PC-3 (cell line): ENCODE measurements around the gene ISL1. TPM values are rescaled to one million over a fixed set of nuclear protein-coding genes. Genes with fewer than 3 reads are reported as not detected.

ENCODE experiments used
- ATAC-seq: fragments of 200-7000 bp; cut with Tn5 transposase; 2 replicates; pipeline ENCODE4 v1.9.1; 2020; ENCODE audit warnings: mild to moderate bottlenecking, moderate library complexity
- BruUV-seq: library from RNA; stranded (reverse); fragments of 400-500 nt; replicated peaks from 2 replicates; lab custom pipeline; 2021; lab: Mats Ljungman, UMichigan
- CTCF ChIA-PET: fragments of 300-600 bp; sonication (Branson Sonifier 250); formaldehyde crosslinking; loops from one replicate; lab custom pipeline; 2022; ENCODE audit warnings: antibody characterized with exemption; lab: Charles Lee
- POLR2A ChIA-PET: fragments of 300-600 bp; sonication (Branson Sonifier 250); formaldehyde crosslinking; loops from one replicate; lab custom pipeline; 2022; ENCODE audit warnings: antibody characterized with exemption; ENCODE audit not compliant: unreplicated experiment; lab: Charles Lee
- DNase-seq: peaks from one replicate; pipeline ENCODE4 v3.0.0-alpha.2; 2015
- H2AFZ ChIP-seq: fragments of 300-600 bp; sonication (generic); 2 replicates; pipeline ENCODE4 v1.6.0; 2016; ENCODE audit warnings: antibody characterized with exemption, low read length
- H3F3A ChIP-seq: fragments of 300-600 bp; sonication (generic); one replicate; pipeline ENCODE4 v1.6.0; 2017; ENCODE audit warnings: antibody characterized with exemption, low read length, control low read depth, mild to moderate bottlenecking; ENCODE audit not compliant: unreplicated experiment
- H3K27ac ChIP-seq: fragments of 300-600 bp; sonication (generic); 2 replicates; pipeline ENCODE4 v1.5.1; 2016; ENCODE audit warnings: mild to moderate bottlenecking, low read length
- H3K27me3 ChIP-seq: fragments of 300-600 bp; sonication (generic); 2 replicates; pipeline ENCODE4 v1.6.1; 2016; ENCODE audit warnings: low read length, mixed read lengths
- H3K36me3 ChIP-seq: fragments of 300-600 bp; sonication (generic); 2 replicates; pipeline ENCODE4 v1.6.1; 2016; ENCODE audit warnings: low read depth, mixed run types, low read length, mixed read lengths
- H3K4me1 ChIP-seq: fragments of 300-600 bp; sonication (generic); 2 replicates; pipeline ENCODE4 v1.5.1; 2016; ENCODE audit warnings: low read length; ENCODE audit not compliant: insufficient read depth
- H3K4me2 ChIP-seq: fragments of 300-600 bp; sonication (generic); 2 replicates; pipeline ENCODE4 v1.6.0; 2016; ENCODE audit warnings: low read length
- H3K4me3 ChIP-seq: fragments of 300-600 bp; sonication (generic); 2 replicates; pipeline ENCODE4 v1.5.1; 2016; ENCODE audit warnings: mild to moderate bottlenecking, low read length, mixed read lengths
- H3K79me2 ChIP-seq: fragments of 300-600 bp; sonication (generic); 2 replicates; pipeline ENCODE4 v1.6.1; 2017; ENCODE audit warnings: low read length, mixed read lengths
- H3K9ac ChIP-seq: fragments of 300-600 bp; sonication (generic); 2 replicates; pipeline ENCODE4 v1.6.0; 2016; ENCODE audit warnings: mild to moderate bottlenecking, low read length
- H3K9me2 ChIP-seq: fragments of 300-600 bp; sonication (generic); replicated peaks from 2 replicates; pipeline ENCODE4 v1.6.1; 2016; ENCODE audit warnings: mixed run types, low read length, mixed read lengths
- H3K9me3 ChIP-seq: fragments of 300-600 bp; sonication (generic); 2 replicates; pipeline ENCODE4 v1.6.1; 2016; ENCODE audit warnings: low read length, mixed read lengths
- H4K20me1 ChIP-seq: fragments of 300-600 bp; sonication (generic); 2 replicates; pipeline ENCODE4 v1.6.1; 2016; ENCODE audit warnings: low read length, mixed read lengths
- EZH2 ChIP-seq: fragments of 300-600 bp; sonication (generic); IDR thresholded peaks from one replicate; pipeline ENCODE4 v1.6.1; 2017; ENCODE audit warnings: antibody characterized with exemption, mild to moderate bottlenecking, low read length; ENCODE audit not compliant: unreplicated experiment
- EZH2phosphoT487 ChIP-seq: fragments of 300-600 bp; sonication (generic); IDR thresholded peaks from 2 replicates; pipeline ENCODE4 v1.6.1; 2018; ENCODE audit warnings: mild to moderate bottlenecking, antibody characterized with exemption, low read length, borderline replicate concordance
- intact Hi-C: fragments of 100-400 bp; cut with micrococcal nuclease; formaldehyde crosslinking; loops from 2 replicates; pipeline ENCODE4 v1.9.0; 2023
- total RNA-seq: library from RNA; depleted of rRNA; stranded (reverse); fragments of >200 nt; gene quantifications from 2 replicates; pipeline ENCODE4 v1.2.3, GENCODE V29; 2014
- TF ChIP-seq, protein P1 (sequence below): fragments of 300-600 bp; sonication (generic); conservative IDR thresholded peaks from 2 replicates; pipeline ENCODE4 v1.5.1; 2017; ENCODE audit warnings: antibody characterized with exemption, low read depth, mild to moderate bottlenecking, low read length

ISL1 gene
- total RNA-seq, 1 experiment from 2014 or later = 1.5 TPM

GRCh38 chr5:51394609-51395008 lies 11.4 kb downstream of the ISL1 start:
- Histone ChIP-seq H3K4me2 (no peak overlapping the region), H3K9me2 (no peaks in the 10 kb centered on the region), H3K27me3 (no peaks in the 10 kb centered on the region), H3K79me2 (no peaks in the 10 kb centered on the region), H2AFZ (no peak overlapping the region), H3F3A (no peaks in the 10 kb centered on the region), H3K9me3 (no peaks in the 10 kb centered on the region), H3K4me3 (no peak overlapping the region), H3K9ac (no peak overlapping the region), H3K4me1 (peaks cover 29% of the 10 kb centered on the region), H3K36me3 (no peaks in the 10 kb centered on the region; the same call in 1 of the 2 replicates), H3K27ac (no peak overlapping the region), H4K20me1 (no peaks in the 10 kb centered on the region)
- TF ChIP-seq EZH2phosphoT487 (no peak), EZH2 (no peak)
- TF ChIP-seq, protein P1, sequence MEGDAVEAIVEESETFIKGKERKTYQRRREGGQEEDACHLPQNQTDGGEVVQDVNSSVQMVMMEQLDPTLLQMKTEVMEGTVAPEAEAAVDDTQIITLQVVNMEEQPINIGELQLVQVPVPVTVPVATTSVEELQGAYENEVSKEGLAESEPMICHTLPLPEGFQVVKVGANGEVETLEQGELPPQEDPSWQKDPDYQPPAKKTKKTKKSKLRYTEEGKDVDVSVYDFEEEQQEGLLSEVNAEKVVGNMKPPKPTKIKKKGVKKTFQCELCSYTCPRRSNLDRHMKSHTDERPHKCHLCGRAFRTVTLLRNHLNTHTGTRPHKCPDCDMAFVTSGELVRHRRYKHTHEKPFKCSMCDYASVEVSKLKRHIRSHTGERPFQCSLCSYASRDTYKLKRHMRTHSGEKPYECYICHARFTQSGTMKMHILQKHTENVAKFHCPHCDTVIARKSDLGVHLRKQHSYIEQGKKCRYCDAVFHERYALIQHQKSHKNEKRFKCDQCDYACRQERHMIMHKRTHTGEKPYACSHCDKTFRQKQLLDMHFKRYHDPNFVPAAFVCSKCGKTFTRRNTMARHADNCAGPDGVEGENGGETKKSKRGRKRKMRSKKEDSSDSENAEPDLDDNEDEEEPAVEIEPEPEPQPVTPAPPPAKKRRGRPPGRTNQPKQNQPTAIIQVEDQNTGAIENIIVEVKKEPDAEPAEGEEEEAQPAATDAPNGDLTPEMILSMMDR = no peak
- POLR2A ChIA-PET = no interaction called here
- CTCF ChIA-PET = no interaction called here
- ATAC-seq (no peak), DNase-seq (no peak)
- BruUV-seq = no TSS peak
- intact Hi-C loops = no loop called here

DNA sequence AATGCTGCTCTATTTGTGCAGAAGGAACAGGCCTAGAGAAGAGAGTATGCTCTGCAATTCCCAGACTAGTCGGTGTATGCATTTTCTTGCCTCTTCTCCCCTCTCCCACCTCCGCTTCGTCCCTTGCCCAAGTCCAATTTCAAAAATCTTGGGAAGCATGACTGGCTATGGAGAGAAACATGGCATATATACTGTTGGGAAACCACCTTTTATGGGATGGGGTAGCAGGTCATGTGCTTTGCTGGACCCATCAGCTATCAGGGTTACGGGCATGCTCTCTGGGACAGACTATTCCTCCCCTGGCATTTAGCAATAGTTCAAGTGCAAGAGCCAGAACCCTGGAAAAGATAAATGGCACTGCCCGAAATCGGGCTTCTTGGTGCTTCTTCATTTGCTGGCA lies 12.0 kb downstream of the ISL1 start:
- DNase-seq = no peak
- Histone ChIP-seq H3K4me1 (peaks cover 29% of the 10 kb centered on the region), H3F3A (no peaks in the 10 kb centered on the region), H3K27me3 (no peaks in the 10 kb centered on the region), H3K79me2 (no peaks in the 10 kb centered on the region), H3K4me3 (no peak overlapping the region), H3K36me3 (no peaks in the 10 kb centered on the region; the same call in 1 of the 2 replicates), H3K9me3 (no peaks in the 10 kb centered on the region), H2AFZ (no peak overlapping the region), H3K4me2 (no peak overlapping the region), H3K9me2 (no peaks in the 10 kb centered on the region), H3K9ac (no peak overlapping the region), H3K27ac (no peak overlapping the region), H4K20me1 (no peaks in the 10 kb centered on the region)
- BruUV-seq = no TSS peak
- ATAC-seq = no peak
- ChIA-PET POLR2A (no interaction called here), CTCF (no interaction called here)
- no peak for TF ChIP-seq EZH2
- intact Hi-C loops = no loop called here

DNA sequence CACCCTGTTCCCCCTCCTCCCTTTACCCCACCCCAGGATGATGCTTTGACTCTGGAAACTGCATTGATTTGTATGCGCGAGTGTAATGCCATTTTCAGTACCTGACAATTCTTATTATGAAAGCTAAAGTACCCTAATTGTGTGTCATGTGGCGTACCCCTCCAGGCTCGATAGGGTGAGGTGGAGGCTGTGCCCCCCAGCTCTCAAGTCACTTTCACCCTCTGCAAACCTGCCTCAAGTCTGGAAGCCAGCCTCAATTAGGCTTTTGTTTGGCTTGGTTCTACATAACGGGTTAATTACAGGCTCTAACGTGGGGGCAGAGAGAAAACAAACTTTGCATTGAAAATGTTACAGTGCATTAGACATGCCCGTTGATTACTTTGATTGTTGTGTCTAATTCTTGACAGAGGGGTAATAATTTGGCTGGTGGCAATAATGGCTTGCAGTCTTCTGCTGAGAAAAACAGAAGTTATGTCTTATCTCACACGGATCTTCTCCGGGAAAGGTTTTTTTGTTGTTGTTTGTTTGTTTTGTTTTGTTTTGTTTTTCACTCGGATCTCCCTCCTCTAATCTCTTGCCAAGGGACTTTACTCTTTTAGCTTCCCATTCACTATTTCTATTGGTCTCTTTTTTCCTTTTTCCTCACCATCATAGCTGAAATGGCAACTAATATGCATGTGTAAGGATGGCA lies 12.6 kb downstream of the ISL1 start:
- H3K27ac ChIP-seq = no peak overlapping the region
- H3K27me3 ChIP-seq = no peaks in the 10 kb centered on the region
- H3K36me3 ChIP-seq = no peaks in the 10 kb centered on the region; the same call in 1 of the 2 replicates

More for the DNA sequence above, 12.6 kb downstream of the ISL1 start:
- Histone ChIP-seq H3K4me3 (no peak overlapping the region), H3K4me1 (peaks cover 29% of the 10 kb centered on the region), H3K79me2 (no peaks in the 10 kb centered on the region), H3K4me2 (no peak overlapping the region), H4K20me1 (no peaks in the 10 kb centered on the region), H3K9me2 (no peaks in the 10 kb centered on the region), H2AFZ (no peak overlapping the region), H3K9ac (no peak overlapping the region), H3K9me3 (no peaks in the 10 kb centered on the region), H3F3A (no peaks in the 10 kb centered on the region)
- no peak for TF ChIP-seq EZH2phosphoT487
- no peak for TF ChIP-seq EZH2
- TF ChIP-seq, protein P1 = no peak
- POLR2A ChIA-PET = no interaction called here
- no peak for DNase-seq
- CTCF ChIA-PET = no interaction called here
- BruUV-seq = no TSS peak
- intact Hi-C loops = no loop called here
- no peak for ATAC-seq
